GM12878 (cell line): ENCODE measurements around the gene PAXX.

Experiments
- ASH2L ChIP-seq: fragments of 300-600, 200-600 bp; sonication (generic); IDR thresholded peaks from 2 replicates; pipeline ENCODE4 v1.6.1; 2017; ENCODE audit warnings: low read depth, mild to moderate bottlenecking, borderline replicate concordance
- CBX3 ChIP-seq: fragments of 200-600 bp; sonication (generic); IDR thresholded peaks from 2 replicates; pipeline ENCODE4 v1.6.1; 2016; ENCODE audit warnings: low read depth, borderline replicate concordance
- E2F8 ChIP-seq: fragments of 450-650 bp; IDR thresholded peaks from 2 replicates; pipeline ENCODE4 v1.6.1; 2018; ENCODE audit warnings: mild to moderate bottlenecking, low read depth, moderate library complexity; ENCODE audit not compliant: partially characterized antibody
- POLR2A ChIP-seq: IDR thresholded peaks from 2 replicates; pipeline ENCODE4 v1.6.1; 2011; ENCODE audit warnings: low read depth, mild to moderate bottlenecking, low read length
- TF ChIP-seq, protein P1 (sequence below), 3 experiments: IDR thresholded peaks in 2 of 3; conservative IDR thresholded peaks in 1 of 3; 2 replicates each; pipeline ENCODE4 v1.5.1; 2011; ENCODE audit warnings: low read depth in 3 of 3, low read length in 3 of 3, mild to moderate bottlenecking in 3 of 3, control low read depth in 2 of 3, moderate library complexity in 2 of 3, inconsistent platforms in 1 of 3, mixed read lengths in 1 of 3; ENCODE audit not compliant: control insufficient read depth in 2 of 3, insufficient read depth in 1 of 3; ENCODE audit errors: extremely low read depth in 1 of 3

DNA sequence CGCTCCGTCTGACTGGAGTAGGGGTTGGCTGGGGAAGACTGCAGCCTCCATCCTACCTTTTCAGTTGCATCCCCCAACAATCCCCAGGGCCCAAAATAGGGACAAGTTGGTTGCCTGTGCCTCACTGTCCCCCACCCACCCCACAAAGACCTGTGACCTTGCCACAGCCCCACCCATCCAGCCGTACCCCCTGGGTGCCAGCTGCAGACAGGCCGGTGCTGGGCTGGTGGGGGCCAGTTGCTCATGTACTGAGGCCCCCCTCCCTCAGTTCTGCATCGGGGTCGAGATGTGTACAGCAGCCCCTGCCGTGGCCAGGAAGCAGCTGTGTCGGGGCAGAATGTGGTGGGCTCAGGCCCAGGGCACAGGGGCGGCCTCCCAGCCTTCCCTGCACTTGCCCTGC lies 9.1 kb upstream of the PAXX start:
- TF ChIP-seq, protein P1, sequence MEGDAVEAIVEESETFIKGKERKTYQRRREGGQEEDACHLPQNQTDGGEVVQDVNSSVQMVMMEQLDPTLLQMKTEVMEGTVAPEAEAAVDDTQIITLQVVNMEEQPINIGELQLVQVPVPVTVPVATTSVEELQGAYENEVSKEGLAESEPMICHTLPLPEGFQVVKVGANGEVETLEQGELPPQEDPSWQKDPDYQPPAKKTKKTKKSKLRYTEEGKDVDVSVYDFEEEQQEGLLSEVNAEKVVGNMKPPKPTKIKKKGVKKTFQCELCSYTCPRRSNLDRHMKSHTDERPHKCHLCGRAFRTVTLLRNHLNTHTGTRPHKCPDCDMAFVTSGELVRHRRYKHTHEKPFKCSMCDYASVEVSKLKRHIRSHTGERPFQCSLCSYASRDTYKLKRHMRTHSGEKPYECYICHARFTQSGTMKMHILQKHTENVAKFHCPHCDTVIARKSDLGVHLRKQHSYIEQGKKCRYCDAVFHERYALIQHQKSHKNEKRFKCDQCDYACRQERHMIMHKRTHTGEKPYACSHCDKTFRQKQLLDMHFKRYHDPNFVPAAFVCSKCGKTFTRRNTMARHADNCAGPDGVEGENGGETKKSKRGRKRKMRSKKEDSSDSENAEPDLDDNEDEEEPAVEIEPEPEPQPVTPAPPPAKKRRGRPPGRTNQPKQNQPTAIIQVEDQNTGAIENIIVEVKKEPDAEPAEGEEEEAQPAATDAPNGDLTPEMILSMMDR (IDR thresholded peaks at IDR 0.05 in 2 of 3, conservative IDR thresholded peaks at IDR 0.05 in 1 of 3; ENCODE audit: control insufficient read depth in 2 of 3, extremely low read depth in 1 of 3, insufficient read depth in 1 of 3, low read depth in 3 of 3, low read length in 3 of 3): no peak
- TF ChIP-seq E2F8 (no peak), POLR2A (no peak), ASH2L (no peak), CBX3 (no peak)
